Spleen (tissue), 7 donors: ENCODE data around the gene PDCD10.

Source experiments
- CTCF ChIP-seq, 11 experiments: fragments of 200-600 bp in 7 of 11; fragments of 450-650 bp in 4 of 11; sonication (generic) in 4 of 11; IDR thresholded peaks in 8 of 11; conservative IDR thresholded peaks in 3 of 11; 1 replicate in 7 of 11; 2 replicates in 4 of 11; pipeline versions ENCODE4 v1.4.0 to v1.8.0; 2016 to 2021; ENCODE audit warnings: antibody characterized with exemption in 11 of 11, inconsistent platforms in 4 of 11, mild to moderate bottlenecking in 1 of 11
- POLR2A ChIP-seq, 3 donors: fragments of 450-650 bp; IDR thresholded peaks; one replicate each; pipeline ENCODE4 v1.5.1; 2017; ENCODE audit warnings: antibody characterized with exemption in 3 of 3, mild to moderate bottlenecking in 1 of 3
- POLR2AphosphoS5 ChIP-seq, 3 donors: sonication (generic); formaldehyde crosslinking; IDR thresholded peaks; one replicate each; pipeline ENCODE4 v1.5.1; 2017; ENCODE audit warnings: antibody characterized with exemption in 3 of 3
- donor health status: DM: no; HTN: no; CAD: no; lungs with moderate emphysema.
- donor health status: DM: no; HTN: no; CAD: no.
- donor health status: DM: no; HTN: no; CAD: no.

GRCh38 chr3:167653155-167653554 lies 81.5 kb downstream of the PDCD10 start:
- no peak for TF ChIP-seq CTCF (IDR thresholded peaks at IDR 0.05 in 8 of 11, conservative IDR thresholded peaks at IDR 0.05 in 3 of 11)
- TF ChIP-seq POLR2AphosphoS5 (IDR thresholded peaks at IDR 0.05), result no peak
- no peak for TF ChIP-seq POLR2A (IDR thresholded peaks at IDR 0.05)
